ENCODE results near the gene CASP12.

GRCh38 chr11:104917271-104918112 is 19.2 kb upstream of the CASP12 start:
- no peak for TF ChIP-seq REST (IDR thresholded peaks at IDR 0.05)
- TF ChIP-seq CTCF (IDR thresholded peaks at IDR 0.05; ENCODE audit: low read depth, low read length, missing input control), result no peak
- no peak for TF ChIP-seq EGR1 (IDR thresholded peaks at IDR 0.05; ENCODE audit: low read depth in 2 of 2)
- TF ChIP-seq TAF1 (conservative IDR thresholded peaks at IDR 0.05), result no peak
- TF ChIP-seq NR2F2 (IDR thresholded peaks at IDR 0.05), result no peak
- TF ChIP-seq MAX (IDR thresholded peaks at IDR 0.05), result no peak
- no peak for TF ChIP-seq YY1 (IDR thresholded peaks at IDR 0.05)

Data from liver (tissue), 3 donors.